Body of pancreas (tissue), 4 donors: Measurements from ENCODE around the gene CAPZA2.

Source experiments
- CTCF ChIP-seq, 7 experiments: fragments of 450-650 bp in 4 of 7; fragments of 200-600 bp in 3 of 7; sonication (generic) in 3 of 7; IDR thresholded peaks; one replicate each; pipeline ENCODE4 v1.5.1; 2016 to 2019; ENCODE audit warnings: antibody characterized with exemption in 7 of 7
- POLR2A ChIP-seq, 3 donors: fragments of 450-650 bp; IDR thresholded peaks; one replicate each; pipeline ENCODE4 v1.6.1; 2016; ENCODE audit warnings: antibody characterized with exemption in 3 of 3, mild to moderate bottlenecking in 2 of 3

GRCh38 chr7:116836911-116837310 lies 25.5 kb upstream of the CAPZA2 start:
- no peak for TF ChIP-seq CTCF (IDR thresholded peaks at IDR 0.05)
- TF ChIP-seq POLR2A (IDR thresholded peaks at IDR 0.05), result no peak
